Measurements from ENCODE around the gene TMCO2.

DNA sequence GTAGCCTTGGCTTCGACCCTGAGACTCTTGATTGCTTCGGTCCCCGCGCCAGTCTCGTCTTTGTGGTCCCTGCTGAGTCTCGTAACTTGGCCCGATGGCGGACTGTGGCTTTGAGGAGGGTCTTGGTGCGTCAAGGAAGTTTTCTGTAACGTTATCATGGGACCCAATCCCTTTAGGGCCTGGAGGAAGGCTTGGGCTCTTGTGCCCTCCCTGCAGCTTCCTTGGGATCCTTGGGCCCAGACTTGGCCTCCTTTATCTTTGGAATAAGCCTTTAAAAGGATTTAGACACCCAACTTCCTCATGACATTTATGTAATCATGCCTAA lies 10.7 kb downstream of the TMCO2 start:
- TF ChIP-seq CTCF (IDR thresholded peaks at IDR 0.05; ENCODE audit: borderline replicate concordance, extremely low read depth, low read length, poor library complexity, severe bottlenecking) (no peak), EZH2 (IDR thresholded peaks at IDR 0.05; ENCODE audit: borderline replicate concordance, low read depth, low read length, severe bottlenecking) (no peak)
